MG63 (cell line): Measurements from ENCODE around the gene SEC31B. TPM values are rescaled to one million over a fixed set of nuclear protein-coding genes. Genes with fewer than 3 reads are reported as not detected.

Source experiments
- DNase-seq: peaks from one replicate; pipeline ENCODE4 v3.0.0-alpha.2; 2020
- H3K27me3 ChIP-seq: fragments of 250-450 bp; sonication (Bioruptor Pico); 2 replicates; pipeline ENCODE4 v1.5.1; 2020; ENCODE audit warnings: mild to moderate bottlenecking, moderate library complexity
- H3K36me3 ChIP-seq: fragments of 250-450 bp; sonication (Bioruptor Pico); 2 replicates; pipeline ENCODE4 v1.5.1; 2020; ENCODE audit warnings: mild to moderate bottlenecking, moderate library complexity
- H3K4me3 ChIP-seq: fragments of 250-450 bp; sonication (Bioruptor Pico); 2 replicates; pipeline ENCODE4 v1.5.1; 2020; ENCODE audit warnings: mild to moderate bottlenecking, moderate library complexity
- H3K9me3 ChIP-seq: fragments of 250-450 bp; sonication (Bioruptor Pico); 2 replicates; pipeline ENCODE4 v1.5.1; 2020; ENCODE audit warnings: mild to moderate bottlenecking, moderate library complexity
- total RNA-seq: library from RNA; depleted of rRNA; stranded (reverse); fragments of >200 nt; shearing (Covaris generic); gene quantifications from 2 replicates; pipeline ENCODE4 v1.2.3, GENCODE V29; 2014; ENCODE audit warnings: low replicate concordance

The SEC31B gene
- total RNA-seq, 1 experiment from 2014 or later: 0.72 TPM

DNA sequence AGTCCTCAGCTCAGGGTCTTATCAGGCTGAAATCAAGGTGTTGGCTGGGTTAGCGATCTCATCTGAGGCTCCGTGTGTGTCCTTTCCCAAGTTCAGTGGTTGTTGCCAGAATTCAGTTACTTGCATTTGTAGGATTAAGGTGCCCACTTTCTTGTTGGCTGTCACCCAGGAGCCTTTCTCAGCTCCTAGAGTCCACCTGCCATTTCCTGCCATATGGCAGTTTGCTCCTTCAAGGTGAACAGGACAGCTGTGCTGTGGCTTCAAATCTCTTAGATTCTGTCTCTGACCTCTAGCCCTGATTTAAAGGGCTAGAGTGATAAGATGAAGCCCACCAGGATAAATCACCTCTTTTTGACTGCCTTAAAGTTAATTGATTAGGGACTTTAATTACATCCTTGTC, 15.1 kb upstream of the SEC31B start:
- Histone ChIP-seq H3K36me3 (peaks cover 20% of the 10 kb centered on the region), H3K4me3 (no peak overlapping the region), H3K9me3 (no peaks in the 10 kb centered on the region), H3K27me3 (no peaks in the 10 kb centered on the region)
- no peak for DNase-seq

DNA sequence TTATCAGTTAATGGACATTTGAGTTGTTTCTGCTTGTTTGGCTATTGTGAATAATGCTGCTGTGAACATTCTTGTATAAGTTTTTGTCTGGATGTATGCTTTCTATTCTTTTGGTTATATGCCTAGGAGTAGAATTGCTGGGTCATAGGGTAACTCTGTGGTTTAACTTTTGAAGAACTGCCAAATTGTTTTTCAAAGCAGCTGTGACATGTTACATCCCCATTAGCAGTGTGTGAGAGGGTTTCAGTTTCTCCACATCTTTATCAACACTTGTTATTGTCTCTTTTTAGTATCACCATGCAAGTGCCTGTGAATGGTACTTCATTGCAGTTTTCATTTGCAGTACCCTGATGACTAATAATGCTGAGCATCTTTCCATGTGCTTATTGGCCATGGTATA, 12.1 kb upstream of the SEC31B start:
- DNase-seq: no peak
- no peaks in the 10 kb centered on the region for H3K27me3 ChIP-seq
- no peaks in the 10 kb centered on the region for H3K9me3 ChIP-seq
- peaks cover 9% of the 10 kb centered on the region; the same call in 1 of the 2 replicates for H3K36me3 ChIP-seq
- no peak overlapping the region for H3K4me3 ChIP-seq

- peak; percentile 79 for DNase-seq
- Histone ChIP-seq H3K4me3 (peak within 1 kb of the TSS; percentile 84), H3K9me3 (no peaks in the 10 kb centered on the region), H3K27me3 (no peaks in the 10 kb centered on the region), H3K36me3 (peaks cover 22% of the 10 kb centered on the region)
These were observed 10.0 kb upstream of the SEC31B start, which contains the start of gene NDUFB8 for GRCh38 chr10:100529475-100530298. TSS of gene NDUFB8 (minus strand) at chr10:100529871. CDS start at chr10:100529851, 20 bp downstream.

DNA sequence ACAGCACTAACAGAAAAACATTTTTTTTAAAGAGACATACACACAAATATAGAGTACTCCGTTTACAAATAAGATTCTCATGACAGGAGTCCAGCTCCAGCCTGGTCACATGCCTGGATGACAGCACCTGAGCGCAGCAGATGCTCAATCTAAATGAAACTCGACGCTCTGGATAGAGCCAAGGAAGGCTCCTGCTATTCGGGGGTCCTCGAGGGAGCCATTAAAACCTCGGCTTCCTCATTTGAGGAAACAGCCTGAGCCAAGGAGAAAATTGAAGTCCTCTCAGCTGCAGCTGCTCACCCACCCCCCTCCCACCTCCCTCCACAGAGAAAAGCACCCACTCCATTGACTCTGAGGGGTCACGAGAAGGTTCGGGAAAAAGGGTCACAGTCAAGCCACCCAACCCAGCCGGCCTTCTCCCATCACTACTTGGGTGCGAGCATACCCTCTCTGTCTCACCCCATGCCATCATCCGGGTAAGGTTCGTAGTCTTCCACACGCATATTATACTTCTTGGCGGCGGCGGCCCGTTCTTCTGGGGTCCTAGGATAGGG, 9.3 kb upstream of the SEC31B start:
- no peak for DNase-seq
- H3K27me3 ChIP-seq: no peaks in the 10 kb centered on the region
- peak overlapping the region; percentile 84 for H3K4me3 ChIP-seq
- H3K36me3 ChIP-seq: peaks cover 25% of the 10 kb centered on the region
- no peaks in the 10 kb centered on the region for H3K9me3 ChIP-seq

- peaks cover 27% of the 10 kb centered on the region for H3K36me3 ChIP-seq
- H3K4me3 ChIP-seq: peak overlapping the region; percentile 84
- DNase-seq: no peak
- H3K9me3 ChIP-seq: no peaks in the 10 kb centered on the region
- H3K27me3 ChIP-seq: no peaks in the 10 kb centered on the region
These were observed 8.6 kb upstream of the SEC31B start for GRCh38 chr10:100528123-100528886.

DNA sequence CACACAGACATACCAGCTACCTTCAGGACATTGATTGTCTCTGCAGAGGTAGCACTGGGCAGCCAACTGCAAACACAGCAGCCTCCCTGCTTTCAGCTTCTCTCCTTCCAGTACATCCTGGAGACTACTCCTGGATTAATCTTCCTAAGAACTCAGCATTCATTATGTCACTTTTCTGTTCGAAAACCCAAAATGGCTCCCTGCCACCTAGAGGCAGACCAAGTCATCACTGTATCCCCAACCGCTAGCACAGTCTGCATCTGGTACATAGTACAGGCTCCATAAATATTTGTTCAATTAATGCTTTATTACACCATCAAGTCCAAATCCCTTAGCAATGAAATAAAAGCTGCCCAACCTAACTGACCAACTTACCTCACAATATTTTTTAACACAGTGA, 5.0 kb upstream of the SEC31B start:
- Histone ChIP-seq H3K4me3 (no peak overlapping the region), H3K27me3 (no peaks in the 10 kb centered on the region), H3K36me3 (peaks cover 30% of the 10 kb centered on the region), H3K9me3 (no peaks in the 10 kb centered on the region)
- no peak for DNase-seq

DNA sequence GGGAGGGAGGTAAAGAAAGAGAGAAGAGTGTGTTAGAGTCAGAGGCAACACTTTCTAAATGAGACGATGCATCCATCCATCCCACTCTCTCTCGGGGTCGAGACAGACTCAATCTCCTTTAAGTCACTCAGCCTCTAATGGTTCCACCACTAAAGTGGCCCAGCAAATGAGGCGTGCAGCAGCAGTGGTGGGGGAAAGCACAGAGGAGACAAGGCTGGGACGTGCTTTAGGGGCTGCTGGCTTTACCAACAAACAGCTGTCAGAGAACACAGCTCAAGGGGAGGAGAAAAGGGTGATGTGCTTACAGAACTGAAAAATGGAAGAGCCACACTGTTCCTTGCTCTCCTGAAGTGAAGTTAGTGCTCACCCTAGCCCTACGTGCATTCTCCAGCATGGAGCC, 4.5 kb upstream of the SEC31B start:
- H3K9me3 ChIP-seq: no peaks in the 10 kb centered on the region
- H3K4me3 ChIP-seq: no peak overlapping the region
- H3K36me3 ChIP-seq: peaks cover 30% of the 10 kb centered on the region
- no peaks in the 10 kb centered on the region for H3K27me3 ChIP-seq
- DNase-seq: no peak

GRCh38 chr10:100522945-100523344, 3.3 kb upstream of the SEC31B start:
- Histone ChIP-seq H3K9me3 (no peaks in the 10 kb centered on the region), H3K36me3 (peaks cover 28% of the 10 kb centered on the region), H3K4me3 (no peak overlapping the region), H3K27me3 (no peaks in the 10 kb centered on the region)
- DNase-seq: no peak

- H3K27me3 ChIP-seq: no peaks in the 10 kb centered on the region
- H3K9me3 ChIP-seq: no peaks in the 10 kb centered on the region
- H3K4me3 ChIP-seq: no peak overlapping the region
- DNase-seq: no peak
- peaks cover 23% of the 10 kb centered on the region for H3K36me3 ChIP-seq
These were observed 2.6 kb upstream of the SEC31B start for GRCh38 chr10:100522107-100522801.

DNA sequence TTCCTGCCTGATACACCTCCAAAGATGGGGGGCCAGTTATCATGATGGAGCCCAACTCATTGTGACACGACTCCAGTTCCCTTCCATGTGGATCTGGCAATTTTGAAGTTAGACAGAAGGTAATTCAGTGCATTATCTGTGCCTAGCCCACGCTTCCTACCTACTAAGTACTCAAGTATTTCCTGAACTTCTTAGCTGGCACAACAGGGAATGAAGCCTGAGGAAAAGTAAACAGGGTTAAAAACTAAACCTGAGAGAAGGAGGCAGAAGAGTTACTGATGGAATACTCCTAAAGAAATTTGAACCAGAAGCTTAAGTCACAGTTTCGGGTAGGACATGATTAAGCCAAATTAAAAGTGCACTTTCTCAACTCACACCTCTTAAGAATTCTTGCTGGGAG, 1.1 kb upstream of the SEC31B start:
- Histone ChIP-seq H3K9me3 (no peaks in the 10 kb centered on the region), H3K36me3 (peaks cover 11% of the 10 kb centered on the region), H3K4me3 (no peak overlapping the region), H3K27me3 (no peaks in the 10 kb centered on the region)
- DNase-seq: no peak

- Histone ChIP-seq H3K9me3 (no peaks in the 10 kb centered on the region), H3K27me3 (no peaks in the 10 kb centered on the region), H3K36me3 (0 out of 2 replicates have a peak, but pooled peaks cover 5% of the 10 kb centered on the region), H3K4me3 (no peak overlapping the region)
- peak; percentile 26 for DNase-seq
These were observed 860 bp downstream of the SEC31B start for GRCh38 chr10:100518761-100519241.

DNA sequence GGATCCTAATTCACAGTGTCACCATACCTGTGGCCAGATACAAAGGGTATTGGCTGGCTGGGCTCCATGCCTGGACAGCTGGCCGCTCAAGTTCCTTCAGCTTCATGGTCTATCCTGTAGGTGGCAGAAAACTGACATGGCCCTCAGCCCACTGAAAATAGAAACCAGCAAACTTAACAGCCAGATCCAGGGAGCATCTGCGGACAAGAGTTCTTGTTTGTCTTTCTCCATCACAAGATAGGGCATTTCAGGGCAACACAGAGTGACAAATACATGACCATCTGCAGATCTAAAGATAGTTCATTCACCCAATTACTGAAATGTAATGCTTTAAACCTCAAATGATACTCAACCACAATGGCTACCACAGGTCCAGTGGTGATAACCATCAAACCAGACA, 2.8 kb downstream of the SEC31B start:
- no peaks in the 10 kb centered on the region for H3K36me3 ChIP-seq
- H3K27me3 ChIP-seq: no peaks in the 10 kb centered on the region
- no peak overlapping the region for H3K4me3 ChIP-seq
- no peaks in the 10 kb centered on the region for H3K9me3 ChIP-seq
- DNase-seq: no peak

DNA sequence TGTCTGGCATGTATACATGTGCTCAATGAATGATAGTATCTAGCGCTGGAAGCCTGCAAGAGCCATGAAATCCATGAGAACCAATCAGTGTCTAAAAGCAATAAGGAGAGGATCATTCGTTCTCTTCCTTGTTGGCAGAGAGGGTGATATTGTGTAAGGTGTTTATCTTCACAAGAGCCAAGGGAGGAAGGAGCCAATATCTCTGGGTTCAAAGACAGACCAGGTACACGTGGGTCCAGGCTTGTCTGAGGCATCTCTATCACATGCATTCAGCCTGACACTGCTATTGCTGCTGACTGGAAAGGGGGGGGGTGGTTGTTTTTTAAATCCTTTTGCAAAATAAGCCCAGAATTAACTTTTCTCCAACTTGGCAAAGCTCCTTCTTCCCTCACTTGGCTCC, 4.0 kb downstream of the SEC31B start:
- Histone ChIP-seq H3K9me3 (no peaks in the 10 kb centered on the region), H3K27me3 (no peaks in the 10 kb centered on the region), H3K36me3 (no peaks in the 10 kb centered on the region), H3K4me3 (no peak overlapping the region)
- no peak for DNase-seq

- Histone ChIP-seq H3K4me3 (no peak overlapping the region), H3K36me3 (no peaks in the 10 kb centered on the region; the same call in 1 of the 2 replicates), H3K27me3 (no peaks in the 10 kb centered on the region), H3K9me3 (no peaks in the 10 kb centered on the region)
- no peak for DNase-seq
These were observed 8.9 kb downstream of the SEC31B start for GRCh38 chr10:100510533-100511308.

- no peak for DNase-seq
- Histone ChIP-seq H3K4me3 (no peak overlapping the region), H3K9me3 (no peaks in the 10 kb centered on the region), H3K27me3 (no peaks in the 10 kb centered on the region), H3K36me3 (no peaks in the 10 kb centered on the region; the same call in 1 of the 2 replicates)
These were observed 10.3 kb downstream of the SEC31B start for GRCh38 chr10:100509241-100509840.
